GM18520 (cell line): Measurements from ENCODE around the gene MYRIP.

ENCODE experiments used
- ATAC-seq: cut with Tn5 transposase; IDR thresholded peaks from one replicate; pipeline ENCODE4 v1.9.1; 2021; ENCODE audit not compliant: unreplicated experiment

The MYRIP gene

GRCh38 chr3:40309418-40309924, 500.1 kb downstream of the MYRIP start, which contains the start of gene EIF1B:
EIF1B (plus strand) TSS chr3:40309707; CDS start chr3:40309942, 235 bp downstream.
- ATAC-seq: peak; percentile 94
